Measurements from ENCODE around the gene ASH1L.
"Not testable (repeated sequence)": the region's sequence is repeated elsewhere in the genome, so short reads cannot be mapped to it uniquely, and the experiment has no call there.

ASH1L gene

DNA sequence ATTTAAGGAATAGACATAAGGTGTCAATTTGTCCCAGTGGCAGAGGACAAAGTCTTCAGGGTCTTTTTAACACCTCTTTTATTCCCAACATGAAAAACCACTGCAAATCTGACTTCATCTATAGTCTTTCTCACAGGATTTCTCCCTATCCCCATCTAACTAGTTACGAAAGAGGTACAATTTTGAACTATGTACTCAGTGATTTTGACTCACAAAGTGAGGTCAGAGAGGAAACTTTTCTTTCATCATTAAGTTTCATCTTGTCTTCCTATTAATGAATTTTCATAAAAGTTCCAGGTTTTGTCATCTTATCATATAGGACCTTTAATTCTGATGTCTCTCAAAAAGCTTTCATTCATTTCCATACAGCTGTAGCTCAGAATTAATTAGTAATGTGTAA lies 63.3 kb downstream of the ASH1L start:
- DNase-seq (ENCODE audit: low read depth in 1 of 2, low spot score in 1 of 2), result no peak

DNA sequence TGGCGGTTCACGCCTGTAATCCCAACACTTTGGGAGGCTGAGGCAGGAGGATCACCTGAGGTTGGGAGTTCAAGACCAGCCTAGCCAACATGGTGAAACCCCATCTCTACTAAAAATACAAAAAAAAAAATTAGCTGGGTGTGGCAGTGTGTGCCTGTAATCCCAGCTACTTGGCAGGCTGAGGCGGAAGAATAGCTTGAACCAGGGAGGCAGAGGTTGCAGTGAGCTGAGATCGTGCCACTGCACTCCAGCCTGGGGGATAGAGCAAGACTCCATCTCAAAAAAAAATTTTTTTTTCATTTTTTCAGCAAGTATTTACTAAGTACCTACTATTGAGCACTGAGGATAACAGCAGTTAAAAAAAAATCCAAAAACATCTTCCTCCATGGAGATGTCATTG lies 69.0 kb downstream of the ASH1L start:
- not testable (repeated sequence) for DNase-seq (ENCODE audit: low read depth in 1 of 2, low spot score in 1 of 2)

DNA sequence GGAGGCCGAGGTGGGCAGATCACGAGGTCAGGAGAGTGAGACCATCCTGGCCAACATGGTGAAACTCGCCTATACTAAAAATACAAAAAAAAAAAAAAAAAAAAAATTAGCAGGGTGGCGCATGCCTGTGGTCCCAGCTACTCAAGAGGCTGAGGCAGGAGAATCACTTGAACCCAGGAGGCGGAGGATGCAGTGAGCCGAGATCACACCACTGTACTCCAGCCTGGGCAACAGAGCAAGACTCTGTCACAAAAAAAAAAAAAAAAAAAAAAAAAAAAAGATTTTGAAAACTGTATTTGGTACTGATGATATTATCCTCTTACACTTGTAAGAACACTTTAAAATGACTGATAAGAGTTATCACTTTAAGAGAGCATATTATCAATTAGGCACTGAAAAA lies 74.2 kb downstream of the ASH1L start:
- not testable (repeated sequence) for DNase-seq (ENCODE audit: low read depth in 1 of 2, low spot score in 1 of 2)

DNA sequence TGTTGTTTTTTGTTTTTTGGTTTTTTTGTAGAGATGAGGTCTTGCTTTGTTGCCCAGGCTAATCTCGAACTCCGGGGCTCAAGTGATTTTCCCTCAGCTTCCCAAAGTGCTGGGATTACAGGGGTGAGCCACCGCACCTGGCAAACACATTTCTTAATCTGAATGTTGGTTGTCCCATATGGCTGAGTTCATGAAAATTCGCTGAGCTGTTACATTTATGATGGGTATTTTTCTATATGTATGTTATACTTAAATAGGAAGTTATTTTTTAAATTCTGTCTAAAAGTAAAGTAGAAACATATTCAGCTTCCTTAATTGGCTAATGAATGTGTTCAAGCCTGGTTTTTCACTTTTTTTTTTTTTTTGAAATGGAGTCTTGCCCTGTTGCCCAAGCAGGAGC lies 75.1 kb downstream of the ASH1L start:
- no peak for DNase-seq (ENCODE audit: low read depth in 1 of 2, low spot score in 1 of 2)

DNA sequence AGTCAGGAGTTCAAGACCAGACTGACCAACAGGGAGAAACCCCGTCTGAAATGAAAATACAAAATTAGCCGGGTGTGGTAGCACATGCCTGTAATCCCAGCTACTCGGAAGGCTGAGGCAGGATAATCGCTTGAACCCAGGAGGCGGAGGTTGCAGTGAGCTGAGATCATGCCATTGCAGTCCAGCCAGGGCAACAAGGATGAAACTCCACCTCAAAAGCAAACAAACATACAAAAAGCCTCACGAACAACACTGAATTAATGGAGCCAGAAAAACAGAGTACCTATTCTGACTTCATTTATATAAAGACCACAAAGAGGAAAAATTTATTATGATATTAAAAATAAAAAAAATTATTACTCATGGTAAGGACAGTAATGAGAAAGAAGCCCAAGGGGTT lies 75.7 kb downstream of the ASH1L start:
- not testable (repeated sequence) for DNase-seq (ENCODE audit: low read depth in 1 of 2, low spot score in 1 of 2)

DNA sequence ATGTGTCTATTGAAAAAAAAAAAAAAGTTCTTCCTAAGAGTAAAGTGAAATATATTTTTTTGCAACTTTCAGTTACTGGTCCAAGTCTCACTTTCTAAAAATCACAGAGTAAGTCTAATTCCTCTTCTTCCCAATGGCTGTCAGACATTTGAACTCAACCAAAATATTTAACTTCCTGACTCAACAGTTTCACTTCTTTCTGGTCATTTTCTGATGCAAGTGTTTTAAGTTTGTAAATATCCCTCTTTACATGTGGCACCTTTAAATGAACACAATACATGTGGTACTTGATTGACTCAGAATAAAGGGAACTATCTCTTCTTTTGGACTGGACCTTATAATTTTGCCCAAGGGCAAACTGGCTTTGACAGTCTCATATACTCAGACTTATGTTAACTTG lies 76.7 kb downstream of the ASH1L start:
- DNase-seq (ENCODE audit: low read depth in 1 of 2, low spot score in 1 of 2), result no peak

DNA sequence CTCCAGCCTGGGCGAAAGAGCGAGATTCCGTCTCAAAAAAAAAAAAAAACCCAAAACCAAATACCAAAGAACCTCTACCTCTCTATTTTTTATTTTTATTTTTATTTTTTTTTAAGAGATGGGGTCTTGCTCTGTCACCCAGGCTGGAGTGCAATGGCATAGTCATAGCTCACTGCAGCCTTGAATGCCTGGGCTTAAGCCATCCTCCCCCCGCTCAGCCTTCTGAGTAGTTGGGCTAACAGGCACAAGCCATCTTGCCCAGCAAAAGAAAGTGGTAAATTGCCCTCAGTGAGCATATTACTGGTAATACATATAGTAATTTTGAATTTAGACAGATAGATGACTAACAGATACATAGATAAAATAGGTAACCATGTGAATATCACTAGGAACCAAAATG lies 77.4 kb downstream of the ASH1L start:
- DNase-seq (ENCODE audit: low read depth in 1 of 2, low spot score in 1 of 2), result no peak

DNA sequence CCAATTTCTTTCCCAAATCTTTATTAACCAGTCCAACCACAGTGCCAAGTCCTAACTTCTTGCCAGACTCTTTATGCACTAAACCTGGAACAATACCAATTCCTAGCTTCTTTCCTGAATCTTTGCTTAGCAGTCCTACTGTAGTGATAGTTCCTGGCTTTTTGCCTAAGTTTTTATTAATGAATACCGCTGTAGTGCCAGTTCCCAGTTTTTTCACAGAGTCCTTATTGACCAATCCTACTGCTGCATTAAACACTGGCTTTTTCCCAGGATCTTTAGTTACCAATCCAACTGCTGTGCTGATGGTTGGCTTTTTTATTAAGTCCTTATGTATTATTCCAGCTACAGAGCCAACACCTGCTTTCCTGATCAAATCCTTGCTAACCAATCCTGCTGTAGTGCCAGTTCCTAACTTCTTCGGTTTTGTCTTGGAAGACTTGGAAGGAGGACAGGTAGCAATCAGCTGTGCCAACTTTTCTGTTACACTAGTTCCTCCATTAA lies 80.8 kb downstream of the ASH1L start:
- no peak for DNase-seq (ENCODE audit: low read depth in 1 of 2, low spot score in 1 of 2)

DNA sequence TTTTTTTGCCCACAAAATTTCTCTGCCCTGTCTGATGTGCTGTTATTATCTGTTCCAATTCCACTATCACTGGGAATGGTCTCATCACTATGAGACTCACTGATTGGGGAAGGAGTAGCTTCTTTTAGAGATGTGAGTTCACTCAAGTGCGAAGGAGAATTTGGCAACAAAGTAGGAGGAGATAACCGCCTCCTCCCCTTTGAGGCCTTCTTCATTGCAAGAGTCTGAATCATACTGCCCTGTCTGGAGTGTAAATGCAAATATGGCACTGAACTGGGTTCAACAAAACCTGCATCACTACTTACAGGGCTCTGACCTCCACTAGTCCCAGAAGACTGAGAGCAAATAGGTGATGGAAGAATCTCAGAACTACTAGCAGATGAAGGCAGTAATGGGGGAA lies 83.4 kb downstream of the ASH1L start:
- DNase-seq (ENCODE audit: low read depth in 1 of 2, low spot score in 1 of 2), result no peak

DNA sequence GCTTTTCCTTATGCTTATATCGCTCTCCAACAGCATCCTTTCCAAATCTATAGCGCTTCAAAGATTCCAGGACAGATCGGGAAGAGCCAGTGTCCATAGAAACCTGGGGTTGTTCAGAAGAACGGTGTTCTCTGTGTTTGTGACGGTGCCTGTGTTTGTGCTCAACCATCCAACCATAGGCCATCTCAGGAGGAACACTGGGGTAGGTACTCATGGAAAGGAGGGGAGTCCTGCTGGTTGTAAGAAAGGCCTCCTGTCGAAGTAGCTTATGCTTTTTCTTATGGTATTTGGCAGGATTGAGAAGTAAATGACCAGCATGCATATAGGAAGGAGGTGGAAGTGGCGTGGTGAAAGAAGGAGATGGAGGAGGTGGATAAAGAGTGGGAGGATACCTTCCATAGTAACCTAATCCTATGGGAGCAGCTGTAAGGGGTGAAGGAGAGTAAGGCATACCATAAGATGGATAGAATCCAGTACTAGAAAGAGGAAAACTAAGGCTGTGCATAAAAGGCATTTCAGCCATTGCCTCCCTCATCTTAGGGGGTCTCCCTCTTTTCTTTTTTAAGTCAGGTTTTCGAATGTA lies 84.2 kb downstream of the ASH1L start:
- no peak for DNase-seq (ENCODE audit: low read depth in 1 of 2, low spot score in 1 of 2)

DNA sequence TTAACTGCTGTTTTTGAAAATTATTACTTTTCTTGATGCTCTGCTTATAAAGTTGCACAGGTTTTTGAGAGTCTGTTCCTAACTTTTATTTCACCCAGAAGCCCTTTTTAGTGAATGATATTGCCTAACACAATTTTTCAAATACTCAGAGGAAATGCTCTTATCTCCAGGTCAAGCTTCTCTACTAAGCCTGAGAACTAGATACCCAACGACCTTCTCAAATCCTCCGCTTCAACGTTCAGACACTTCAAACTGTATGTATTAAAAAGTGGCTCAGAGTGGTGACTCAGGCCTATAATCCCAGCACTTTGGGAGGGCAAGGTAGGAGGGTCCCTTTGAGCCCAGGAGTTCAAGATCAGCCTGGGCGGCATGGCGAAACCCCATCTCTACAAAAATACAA lies 88.5 kb downstream of the ASH1L start:
- no peak for DNase-seq (ENCODE audit: low read depth in 1 of 2, low spot score in 1 of 2)

DNA sequence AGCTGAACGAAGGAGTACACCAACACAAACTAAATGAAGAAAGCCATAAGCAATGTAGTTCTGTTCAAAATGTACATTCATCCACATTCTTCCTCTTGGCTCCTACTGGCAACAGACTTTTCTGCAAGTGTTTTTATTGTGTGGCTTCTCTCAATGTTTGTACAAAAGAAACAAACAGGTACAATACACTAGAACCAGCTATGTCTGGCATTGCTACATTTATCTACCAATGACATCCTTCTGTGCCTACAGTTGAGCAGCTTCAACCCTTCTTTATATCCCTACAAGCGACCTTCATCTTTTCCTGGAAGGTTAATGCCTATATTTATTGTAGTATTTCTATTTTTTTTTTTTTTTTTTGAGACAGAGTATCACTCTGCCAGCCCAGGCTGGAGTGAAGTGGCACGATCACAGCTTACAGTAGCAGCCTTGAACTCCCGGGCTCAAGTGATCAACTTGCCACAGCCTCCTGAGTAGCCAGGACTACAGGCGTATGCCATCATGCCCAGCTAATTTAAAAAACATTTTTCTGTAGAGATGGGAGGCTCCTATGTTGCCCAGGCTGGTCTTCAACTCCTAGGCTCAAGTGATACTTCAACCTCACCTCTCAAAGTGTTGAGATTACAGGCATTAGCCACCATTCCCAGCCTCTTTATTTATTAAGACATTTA lies 89.3 kb downstream of the ASH1L start:
- no peak for DNase-seq (ENCODE audit: low read depth in 1 of 2, low spot score in 1 of 2)

DNA sequence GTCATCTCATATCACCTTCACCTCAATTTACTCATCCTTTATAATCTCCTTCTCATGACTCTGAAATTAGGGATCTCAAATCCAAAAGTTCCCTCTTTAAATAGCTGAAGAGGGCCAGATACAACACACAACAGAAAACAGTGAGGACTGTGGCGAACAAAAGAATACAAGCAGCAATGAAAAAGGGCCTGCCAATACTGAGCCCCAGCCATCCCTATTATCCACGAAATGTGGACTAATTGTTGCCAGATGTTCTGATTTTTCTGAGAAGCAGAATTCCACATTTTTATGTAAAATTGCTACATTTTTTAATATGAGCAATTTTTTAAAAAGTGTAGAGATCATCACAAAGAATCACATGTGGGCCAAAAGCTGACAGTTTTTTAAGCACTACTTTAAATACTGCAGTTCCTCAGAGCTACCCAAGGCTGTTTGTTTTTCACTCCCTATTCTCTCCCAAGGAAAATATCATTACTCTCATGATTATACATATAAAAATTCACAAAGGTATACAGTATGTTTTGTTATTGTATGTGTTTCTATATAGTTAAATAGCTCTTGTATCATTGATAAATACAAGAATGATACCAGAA lies 90.0 kb downstream of the ASH1L start:
- no peak for DNase-seq (ENCODE audit: low read depth in 1 of 2, low spot score in 1 of 2)

DNA sequence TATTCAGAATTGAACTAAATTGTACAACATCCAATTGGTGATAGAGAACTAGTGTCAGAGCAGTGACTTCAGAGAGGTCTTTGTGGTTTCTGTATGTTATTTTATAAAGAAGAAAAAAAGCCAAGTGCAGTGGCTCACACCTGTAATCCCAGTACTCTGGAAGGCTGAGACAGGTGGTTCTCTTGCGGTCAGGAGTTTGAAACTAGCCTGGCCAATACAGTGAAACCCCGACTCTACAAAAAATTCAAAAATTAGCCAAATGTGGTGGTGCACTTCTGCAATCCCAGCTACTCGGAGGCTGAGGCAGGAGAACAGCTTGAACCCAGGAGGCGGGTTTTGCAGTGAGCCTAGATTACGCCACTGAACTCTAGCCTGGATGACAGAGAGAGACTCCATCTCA lies 90.7 kb downstream of the ASH1L start:
- no peak for DNase-seq (ENCODE audit: low read depth in 1 of 2, low spot score in 1 of 2)

DNA sequence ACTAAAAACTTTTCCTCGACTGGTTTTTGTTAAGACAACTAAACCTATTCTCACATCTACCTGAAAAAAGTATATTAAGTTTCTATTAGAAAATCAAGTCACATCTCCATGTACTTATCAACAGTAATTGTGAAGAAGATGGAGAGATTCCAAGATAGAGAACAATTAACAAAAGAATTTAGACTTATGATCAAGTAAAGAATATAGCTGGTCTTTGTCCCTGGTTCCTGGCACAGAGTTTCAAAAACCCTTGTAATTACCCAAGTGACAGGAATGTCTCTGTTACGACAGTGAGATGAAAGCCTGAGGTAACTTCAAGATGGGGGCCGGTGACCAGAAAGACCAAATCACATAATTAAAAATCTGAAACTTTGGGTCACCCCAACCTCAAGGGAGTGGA lies 91.6 kb downstream of the ASH1L start:
- no peak for DNase-seq (ENCODE audit: low read depth in 1 of 2, low spot score in 1 of 2)

DNA sequence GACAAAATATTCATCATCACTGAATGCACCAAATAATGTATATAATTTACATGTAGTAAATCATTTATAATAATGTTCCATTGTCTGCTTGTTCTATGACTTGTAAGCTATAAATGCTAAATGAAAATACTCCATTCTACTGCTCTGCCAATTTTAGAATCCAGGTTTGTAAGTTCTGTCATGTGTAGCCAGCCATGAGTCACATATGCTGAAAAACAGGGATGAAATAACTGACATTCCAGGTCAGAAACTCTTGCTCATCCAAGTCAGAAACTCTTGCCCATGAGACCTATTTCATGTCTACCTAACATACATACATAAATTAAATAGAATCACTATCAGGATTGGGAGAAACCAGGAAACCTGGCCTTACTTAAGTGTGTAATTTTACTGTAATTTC lies 95.6 kb downstream of the ASH1L start:
- DNase-seq (ENCODE audit: low read depth in 1 of 2, low spot score in 1 of 2), result no peak

DNA sequence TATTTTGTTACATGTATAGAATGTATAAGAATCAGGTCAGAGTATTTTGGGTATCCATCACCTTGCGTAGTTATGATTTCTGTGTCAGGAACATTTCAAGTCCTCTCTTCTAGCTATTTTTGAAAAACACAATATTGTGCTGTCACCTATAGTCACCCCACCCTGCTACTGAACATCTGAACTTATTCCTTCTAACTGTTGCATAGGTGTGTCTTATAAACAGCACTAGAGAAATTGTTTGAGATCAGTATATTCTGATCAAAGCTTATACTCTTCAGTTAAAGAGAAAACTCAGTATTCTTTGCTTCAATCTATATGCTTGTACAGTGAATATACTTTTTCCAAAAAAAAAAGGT lies 96.0 kb downstream of the ASH1L start:
- no peak for DNase-seq (ENCODE audit: low read depth in 1 of 2, low spot score in 1 of 2)

DNA sequence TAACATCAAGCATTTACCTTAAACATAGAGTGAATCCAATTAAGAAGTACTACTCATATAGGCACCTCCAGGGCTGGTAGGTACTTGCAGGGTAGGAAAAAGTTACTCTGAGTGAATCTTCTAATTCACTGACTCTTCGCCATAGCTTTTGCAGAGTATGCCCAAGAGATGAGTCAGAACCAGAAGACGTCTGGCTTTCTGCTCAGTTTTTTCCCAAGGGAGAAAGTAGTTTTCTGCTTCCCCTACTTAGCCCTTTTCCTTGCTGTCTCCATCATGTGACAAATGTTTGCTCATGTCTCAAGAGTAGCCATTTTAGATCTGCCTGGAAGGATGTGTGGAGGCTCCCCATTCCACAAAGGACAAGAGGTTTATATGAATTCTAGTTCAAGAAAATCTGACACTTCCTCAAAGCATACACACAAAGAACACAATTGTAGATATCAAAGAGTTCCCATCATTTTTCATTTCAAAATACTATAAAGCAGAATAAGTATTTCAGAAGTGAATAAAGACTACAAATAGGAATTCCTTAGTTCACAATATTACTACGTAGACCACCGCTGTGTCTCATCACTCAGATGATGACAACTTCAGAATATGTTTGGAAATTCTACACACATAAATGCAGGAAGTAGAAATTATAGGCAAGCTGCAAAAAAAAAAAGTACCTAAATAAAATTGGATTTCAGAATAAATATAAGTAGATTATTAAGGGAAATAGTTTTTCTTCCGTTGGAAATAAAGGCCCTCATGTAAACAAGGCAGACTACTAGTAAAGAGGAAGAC lies 98.5 kb downstream of the ASH1L start:
- DNase-seq (ENCODE audit: low read depth in 1 of 2, low spot score in 1 of 2), result no peak

DNA sequence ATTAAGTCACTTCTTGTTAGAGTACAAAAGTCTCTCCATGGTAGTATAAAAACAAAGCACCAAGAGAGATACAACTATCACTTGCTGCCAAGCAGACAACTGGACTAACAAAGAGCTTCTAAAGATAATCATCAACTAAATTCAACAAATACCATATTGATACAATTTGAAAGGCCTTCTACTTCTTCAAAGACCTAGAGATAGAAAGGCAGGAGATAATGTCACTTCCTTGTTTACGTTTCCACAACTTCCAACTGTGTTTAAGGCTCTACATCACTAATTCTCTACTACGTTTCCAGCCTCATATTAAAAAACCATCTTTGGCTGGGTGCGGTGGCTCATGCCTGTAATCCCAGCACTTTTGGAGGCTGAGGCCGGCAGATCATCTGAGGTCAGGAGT lies 104.5 kb downstream of the ASH1L start:
- no peak for DNase-seq (ENCODE audit: low read depth in 1 of 2, low spot score in 1 of 2)

DNA sequence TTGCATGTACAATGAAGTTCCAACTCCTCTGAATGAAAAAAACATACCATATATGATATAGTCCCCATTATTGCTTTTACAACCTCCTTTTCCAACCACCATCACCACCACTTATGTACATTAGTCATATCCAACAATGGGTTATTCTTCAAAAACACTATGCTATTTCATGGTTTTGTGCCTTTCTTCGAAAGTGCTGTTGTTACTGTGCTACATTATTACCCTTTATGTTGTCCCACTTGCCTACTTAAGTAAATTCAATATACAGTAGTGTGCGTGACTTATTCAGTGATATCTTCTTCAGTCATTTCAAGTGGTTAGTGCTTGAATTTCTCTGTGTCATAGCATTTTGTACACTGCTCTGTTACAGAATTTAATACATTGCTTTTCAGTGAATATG lies 105.3 kb downstream of the ASH1L start:
- no peak for DNase-seq (ENCODE audit: low read depth in 1 of 2, low spot score in 1 of 2)

DNA sequence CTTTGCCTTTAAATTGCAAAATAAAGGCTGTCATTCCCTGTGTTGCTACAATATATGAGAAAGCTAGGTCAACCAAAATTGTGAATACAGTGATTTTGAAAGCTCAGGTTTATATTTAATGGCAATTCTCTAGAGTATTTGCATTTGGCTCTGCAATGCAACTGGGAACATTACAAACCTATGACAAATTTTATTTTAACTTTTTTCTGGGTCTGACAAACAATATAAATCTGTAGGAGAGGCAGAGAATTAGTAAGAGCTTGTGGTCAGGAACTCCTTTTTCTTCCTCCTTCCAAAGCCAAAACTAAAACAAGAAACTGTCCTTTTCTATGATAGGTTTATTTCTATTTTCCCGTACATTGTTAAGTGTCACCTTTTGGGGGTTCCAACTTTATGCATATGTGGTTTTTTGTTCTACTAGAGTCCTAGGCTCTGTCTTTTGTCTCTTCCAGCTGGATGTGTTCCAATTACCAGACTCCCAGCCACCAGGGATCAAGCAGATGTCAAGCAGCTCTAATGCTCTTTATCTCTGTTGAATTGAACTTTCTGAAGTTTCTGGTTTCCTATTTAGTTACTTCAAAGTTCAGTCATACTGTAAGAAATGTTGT lies 106.9 kb downstream of the ASH1L start:
- DNase-seq (ENCODE audit: low read depth in 1 of 2, low spot score in 1 of 2), result no peak

DNA sequence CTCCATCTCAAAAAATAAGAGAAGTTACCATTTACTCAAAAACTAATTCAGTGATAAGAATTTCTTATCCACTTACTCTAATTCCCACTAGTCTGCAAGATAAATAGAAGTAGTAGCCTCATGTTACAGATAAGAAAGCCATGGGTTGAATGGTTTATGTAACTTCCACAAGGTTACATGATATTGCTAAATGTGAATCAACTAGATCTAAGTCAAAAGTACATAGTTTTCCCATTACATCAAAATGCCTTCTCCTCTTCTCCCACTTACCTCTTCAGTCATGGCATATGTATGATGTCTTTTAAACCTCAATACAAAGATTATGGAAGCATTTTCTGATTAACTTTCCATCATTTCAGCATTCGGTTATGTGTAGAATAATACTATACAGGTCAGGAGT lies 108.5 kb downstream of the ASH1L start:
- DNase-seq (ENCODE audit: low read depth in 1 of 2, low spot score in 1 of 2), result no peak
